CD8-positive, alpha-beta memory T cell (primary cell): Measurements from ENCODE around the gene TMEM117. TPM values are rescaled to one million over a fixed set of nuclear protein-coding genes. Genes with fewer than 3 reads are reported as not detected.

Experiments used
- CTCF ChIA-PET: fragments of 350-600 bp; sonication (Branson Sonifier 250); formaldehyde crosslinking; loops from one replicate; lab custom pipeline; 2021; ENCODE audit warnings: antibody characterized with exemption; lab: Charles Lee
- POLR2A ChIA-PET: fragments of 350-600 bp; sonication (Branson Sonifier 250); formaldehyde crosslinking; loops from one replicate; lab custom pipeline; 2021; ENCODE audit warnings: antibody characterized with exemption; lab: Charles Lee
- DNase-seq, 5 donors: peaks; one replicate each; pipeline versions ENCODE4 v3.0.0 to v3.0.0-alpha.2; 2020 to 2022; ENCODE audit warnings: mixed read lengths in 1 of 5
- H3K27ac ChIP-seq: one replicate; pipeline ENCODE4 v1.7.0; 2013; ENCODE audit warnings: low read depth, mild to moderate bottlenecking, low read length, moderate library complexity
- H3K27me3 ChIP-seq: 2 replicates; pipeline ENCODE4 v1.7.0; 2013; ENCODE audit warnings: low read length, mild to moderate bottlenecking; ENCODE audit not compliant: insufficient read depth, poor library complexity, severe bottlenecking
- H3K36me3 ChIP-seq: 2 replicates; pipeline ENCODE4 v1.7.0; 2013; ENCODE audit warnings: mild to moderate bottlenecking, low read length, moderate library complexity; ENCODE audit not compliant: insufficient read depth
- H3K4me1 ChIP-seq: 2 replicates; pipeline ENCODE4 v1.7.0; 2013; ENCODE audit warnings: mild to moderate bottlenecking, low read length, moderate library complexity; ENCODE audit not compliant: insufficient read depth
- H3K4me3 ChIP-seq: 2 replicates; pipeline ENCODE4 v1.7.0; 2013; ENCODE audit warnings: mild to moderate bottlenecking, low read length
- H3K9me3 ChIP-seq: 2 replicates; pipeline ENCODE4 v1.7.0; 2013; ENCODE audit warnings: mild to moderate bottlenecking, low read length
- H3K27ac Mint-ChIP-seq, 8 donors: one replicate each; pipeline ENCODE4 v1.8.0; 2020 to 2021; ENCODE audit warnings: mixed read lengths in 8 of 8, mild to moderate bottlenecking in 6 of 8, inconsistent platforms in 3 of 8, moderate library complexity in 3 of 8
- H3K27me3 Mint-ChIP-seq, 2 donors: one replicate each; pipeline ENCODE4 v1.8.0; 2020 to 2021; ENCODE audit warnings: mixed read lengths in 2 of 2, mild to moderate bottlenecking in 1 of 2, moderate library complexity in 1 of 2
- H3K36me3 Mint-ChIP-seq, 3 donors: one replicate each; pipeline ENCODE4 v1.8.0; 2020 to 2021; ENCODE audit warnings: mixed read lengths in 3 of 3, inconsistent platforms in 1 of 3, mild to moderate bottlenecking in 1 of 3
- H3K4me1 Mint-ChIP-seq, 3 donors: one replicate each; pipeline ENCODE4 v1.8.0; 2020 to 2021; ENCODE audit warnings: mixed read lengths in 3 of 3, inconsistent platforms in 1 of 3, mild to moderate bottlenecking in 1 of 3
- H3K4me3 Mint-ChIP-seq, 7 donors: one replicate each; pipeline ENCODE4 v1.8.0; 2020 to 2021; ENCODE audit warnings: mixed read lengths in 7 of 7, mild to moderate bottlenecking in 6 of 7, moderate library complexity in 4 of 7, inconsistent platforms in 2 of 7
- H3K9me3 Mint-ChIP-seq, 5 donors: one replicate each; pipeline ENCODE4 v1.8.0; 2020 to 2022; ENCODE audit warnings: mixed read lengths in 5 of 5, mild to moderate bottlenecking in 3 of 5, moderate library complexity in 2 of 5, inconsistent platforms in 1 of 5
- polyA plus RNA-seq: library from polyadenylated mRNA; unstranded; fragments of 300-500 nt; fragmentation: Illumina TruSeq; gene quantifications from one replicate; pipeline ENCODE4 v1.2.3, GENCODE V29; 2021
- total RNA-seq, 2 experiments: library from RNA; stranded (reverse); gene quantifications; one replicate each; pipeline ENCODE4 v1.2.3, GENCODE V29; 2021

TMEM117 gene
- total and polyA plus RNA-seq, 3 experiments from 2014 or later: 1.4 to 6.2 (median 1.8) TPM

- H3K36me3 ChIP-seq: no peaks in the 10 kb centered on the region
- ChIA-PET CTCF (no interaction called here), POLR2A (no interaction called here)
- no peak overlapping the region for H3K27ac ChIP-seq
- no peaks in the 10 kb centered on the region for H3K4me1 ChIP-seq
- H3K9me3 ChIP-seq: no peaks in the 10 kb centered on the region
- H3K27me3 ChIP-seq: no peaks in the 10 kb centered on the region
- DNase-seq: no peak
- H3K36me3 Mint-ChIP-seq: peaks cover 0 to 24% (median 2%) of the 10 kb centered on the region in 3 donors
- H3K4me3 Mint-ChIP-seq: no peak overlapping the region
- H3K27ac Mint-ChIP-seq: no peak overlapping the region
- H3K27me3 Mint-ChIP-seq: peaks cover 0 to 2% of the 10 kb centered on the region in 2 donors
- H3K4me3 ChIP-seq: no peak overlapping the region
- no peaks in the 10 kb centered on the region for H3K4me1 Mint-ChIP-seq
- H3K9me3 Mint-ChIP-seq: peaks cover 5 to 20% (median 12%) of the 10 kb centered on the region in 5 donors
These were observed 262.9 kb downstream of the TMEM117 start for GRCh38 chr12:44098786-44099185.

- H3K4me3 ChIP-seq: no peak overlapping the region
- ChIA-PET POLR2A (no interaction called here), CTCF (no interaction called here)
- no peaks in the 10 kb centered on the region for H3K4me1 Mint-ChIP-seq
- H3K27ac ChIP-seq: no peak overlapping the region
- no peaks in the 10 kb centered on the region for H3K4me1 ChIP-seq
- H3K27me3 ChIP-seq: no peaks in the 10 kb centered on the region
- no peak overlapping the region for H3K4me3 Mint-ChIP-seq
- peaks cover 0 to 21% (median 2%) of the 10 kb centered on the region in 3 donors for H3K36me3 Mint-ChIP-seq
- no peaks in the 10 kb centered on the region for H3K36me3 ChIP-seq
- H3K9me3 ChIP-seq: no peaks in the 10 kb centered on the region
- no peak overlapping the region for H3K27ac Mint-ChIP-seq
- H3K27me3 Mint-ChIP-seq: no peaks in the 10 kb centered on the region
- no peak for DNase-seq
- peaks cover 5 to 18% (median 11%) of the 10 kb centered on the region in 5 donors for H3K9me3 Mint-ChIP-seq
These were observed 263.6 kb downstream of the TMEM117 start for GRCh38 chr12:44099486-44099885.

GRCh38 chr12:44100264-44100663 lies 264.4 kb downstream of the TMEM117 start:
- no peaks in the 10 kb centered on the region for H3K4me1 Mint-ChIP-seq

GRCh38 chr12:44101475-44101874 lies 265.6 kb downstream of the TMEM117 start:
- no peaks in the 10 kb centered on the region for H3K4me1 Mint-ChIP-seq
- H3K9me3 Mint-ChIP-seq: peaks cover 0 to 12% (median 6%) of the 10 kb centered on the region in 5 donors
- POLR2A ChIA-PET: no interaction called here

More at GRCh38 chr12:44100264-44100663, 264.4 kb downstream of the TMEM117 start:
- Histone ChIP-seq H3K27ac (no peak overlapping the region), H3K36me3 (no peaks in the 10 kb centered on the region), H3K9me3 (no peaks in the 10 kb centered on the region), H3K4me3 (no peak overlapping the region), H3K27me3 (no peaks in the 10 kb centered on the region), H3K4me1 (no peaks in the 10 kb centered on the region)
- no peak for DNase-seq
- ChIA-PET POLR2A (no interaction called here), CTCF (no interaction called here)
- Mint-ChIP-seq H3K27me3 (no peaks in the 10 kb centered on the region), H3K27ac (no peak overlapping the region), H3K9me3 (peaks cover 3 to 17% (median 9%) of the 10 kb centered on the region in 5 donors), H3K36me3 (peaks cover 0 to 21% (median 2%) of the 10 kb centered on the region in 3 donors), H3K4me3 (no peak overlapping the region)

GRCh38 chr12:44114906-44115305 lies 279.0 kb downstream of the TMEM117 start:
- H3K9me3 ChIP-seq: no peaks in the 10 kb centered on the region
- ChIA-PET POLR2A (no interaction called here), CTCF (no interaction called here)
- no peak overlapping the region for H3K4me3 ChIP-seq
- Mint-ChIP-seq H3K9me3 (peaks cover 0 to 16% (median 3%) of the 10 kb centered on the region in 5 donors), H3K36me3 (peaks cover 0 to 16% (median 2%) of the 10 kb centered on the region in 3 donors), H3K4me1 (no peaks in the 10 kb centered on the region), H3K4me3 (no peak overlapping the region), H3K27me3 (no peaks in the 10 kb centered on the region), H3K27ac (no peak overlapping the region)
- no peaks in the 10 kb centered on the region for H3K36me3 ChIP-seq
- no peak for DNase-seq
- H3K27ac ChIP-seq: no peak overlapping the region
- H3K27me3 ChIP-seq: no peaks in the 10 kb centered on the region
- H3K4me1 ChIP-seq: no peaks in the 10 kb centered on the region

More at GRCh38 chr12:44101475-44101874, 265.6 kb downstream of the TMEM117 start:
- no peaks in the 10 kb centered on the region for H3K27me3 Mint-ChIP-seq
- H3K36me3 Mint-ChIP-seq: peaks cover 0 to 19% (median 0%) of the 10 kb centered on the region in 3 donors
- H3K27ac Mint-ChIP-seq: no peak overlapping the region
- Histone ChIP-seq H3K4me3 (no peak overlapping the region), H3K36me3 (no peaks in the 10 kb centered on the region), H3K27me3 (no peaks in the 10 kb centered on the region), H3K4me1 (no peaks in the 10 kb centered on the region), H3K9me3 (no peaks in the 10 kb centered on the region), H3K27ac (no peak overlapping the region)
- no peak overlapping the region for H3K4me3 Mint-ChIP-seq
- DNase-seq: no peak
- CTCF ChIA-PET: no interaction called here

GRCh38 chr12:44117337-44117736 lies 281.5 kb downstream of the TMEM117 start:
- Mint-ChIP-seq H3K27ac (no peak overlapping the region), H3K27me3 (no peaks in the 10 kb centered on the region), H3K9me3 (peaks cover 3 to 38% (median 15%) of the 10 kb centered on the region in 5 donors), H3K4me1 (no peaks in the 10 kb centered on the region), H3K36me3 (peaks cover 1 to 35% (median 6%) of the 10 kb centered on the region in 3 donors), H3K4me3 (no peak overlapping the region)
- Histone ChIP-seq H3K4me1 (no peaks in the 10 kb centered on the region), H3K27me3 (no peaks in the 10 kb centered on the region), H3K27ac (no peak overlapping the region), H3K4me3 (no peak overlapping the region), H3K36me3 (no peaks in the 10 kb centered on the region), H3K9me3 (no peaks in the 10 kb centered on the region)
- POLR2A ChIA-PET: no interaction called here
- CTCF ChIA-PET: no interaction called here
- DNase-seq: no peak

- ChIA-PET CTCF (no interaction called here), POLR2A (no interaction called here)
- DNase-seq: no peak
- Histone ChIP-seq H3K27me3 (no peaks in the 10 kb centered on the region), H3K9me3 (no peaks in the 10 kb centered on the region), H3K4me3 (no peak overlapping the region), H3K27ac (no peak overlapping the region), H3K36me3 (no peaks in the 10 kb centered on the region), H3K4me1 (no peaks in the 10 kb centered on the region)
- Mint-ChIP-seq H3K36me3 (peaks cover 1 to 52% (median 6%) of the 10 kb centered on the region in 3 donors), H3K27ac (no peak overlapping the region), H3K4me3 (no peak overlapping the region), H3K9me3 (peaks cover 3 to 54% (median 28%) of the 10 kb centered on the region in 5 donors), H3K27me3 (no peaks in the 10 kb centered on the region), H3K4me1 (no peaks in the 10 kb centered on the region)
These were observed 283.1 kb downstream of the TMEM117 start for GRCh38 chr12:44118946-44119345.

GRCh38 chr12:44126806-44127205 lies 290.9 kb downstream of the TMEM117 start:
- Mint-ChIP-seq H3K27ac (no peak overlapping the region), H3K9me3 (peaks cover 0 to 34% (median 22%) of the 10 kb centered on the region in 5 donors), H3K4me1 (no peaks in the 10 kb centered on the region), H3K36me3 (peaks cover 0 to 39% (median 6%) of the 10 kb centered on the region in 3 donors), H3K4me3 (no peak overlapping the region), H3K27me3 (no peaks in the 10 kb centered on the region)
- no peak for DNase-seq
- Histone ChIP-seq H3K27ac (no peak overlapping the region), H3K4me3 (no peak overlapping the region), H3K9me3 (no peaks in the 10 kb centered on the region), H3K4me1 (no peaks in the 10 kb centered on the region), H3K36me3 (no peaks in the 10 kb centered on the region), H3K27me3 (no peaks in the 10 kb centered on the region)
- ChIA-PET POLR2A (no interaction called here), CTCF (no interaction called here)
